Measurements from ENCODE around the gene SBNO2.

GRCh38 chr19:1066251-1066747 lies 107.8 kb downstream of the SBNO2 start:
- no peak for TF ChIP-seq EZH2 (IDR thresholded peaks at IDR 0.05)
- no peak for TF ChIP-seq CTCF (IDR thresholded peaks at IDR 0.05)
- TF ChIP-seq EZH2phosphoT487 (IDR thresholded peaks at IDR 0.05): no peak

All from neural progenitor cell (in vitro differentiated cells).